HEK293 (cell line): ENCODE measurements around the gene SHISA6.

Experiments used
- CTCF ChIA-PET: fragments of 350-600 bp; formaldehyde crosslinking; extraction: SDS; loops from one replicate; lab custom pipeline; 2021; ENCODE audit warnings: antibody characterized with exemption; lab: Yijun Ruan, JAX
- POLR2A ChIA-PET: fragments of 300-600 bp; formaldehyde crosslinking; extraction: SDS; loops from one replicate; lab custom pipeline; 2020; ENCODE audit warnings: antibody characterized with exemption, inconsistent platforms; lab: Yijun Ruan, JAX
- H3K27ac ChIP-seq: fragments of 200-500 bp; sonication (Bioruptor generic); 2 replicates; pipeline ENCODE4 v1.5.1; 2014; ENCODE audit warnings: low read depth, low read length, control low read depth, inconsistent platforms; ENCODE audit errors: extremely low read depth
- H3K36me3 ChIP-seq, 2 experiments: fragments of 200-500 bp in 1 of 2; sonication (Bioruptor generic) in 1 of 2; 1 replicate in 1 of 2; 2 replicates in 1 of 2; pipeline ENCODE4 v1.5.1; 2014 to 2017; ENCODE audit warnings: inconsistent platforms in 2 of 2, low read length in 2 of 2; ENCODE audit not compliant: control insufficient read depth in 2 of 2, insufficient read depth in 1 of 2
- H3K4me1 ChIP-seq: fragments of 200-500 bp; sonication (Bioruptor generic); 2 replicates; pipeline ENCODE4 v1.5.1; 2014; ENCODE audit warnings: mild to moderate bottlenecking, low read length, inconsistent platforms; ENCODE audit not compliant: control insufficient read depth, insufficient read depth
- H3K4me3 ChIP-seq: 2 replicates; pipeline ENCODE4 v1.5.1; 2011; ENCODE audit warnings: low read depth, mild to moderate bottlenecking, control low read depth, low read length, moderate library complexity
- H3K9me3 ChIP-seq: fragments of 200-500 bp; sonication (Bioruptor generic); 2 replicates; pipeline ENCODE4 v1.5.1; 2014; ENCODE audit warnings: low read depth, low read length, inconsistent platforms; ENCODE audit not compliant: control insufficient read depth, insufficient read depth
- BCL11A ChIP-seq: fragments of 450-650 bp; formaldehyde crosslinking; IDR thresholded peaks from 2 replicates; pipeline ENCODE4 v1.5.1; 2016; ENCODE audit warnings: low read depth, missing biosample characterization, missing genetic modification characterization
- BCL11B ChIP-seq: fragments of 450-650 bp; formaldehyde crosslinking; IDR thresholded peaks from 2 replicates; pipeline ENCODE4 v1.5.1; 2016; ENCODE audit warnings: low read depth, missing biosample characterization, missing genetic modification characterization
- GLIS2 ChIP-seq: fragments of 450-650 bp; formaldehyde crosslinking; IDR thresholded peaks from 2 replicates; pipeline ENCODE4 v1.5.1; 2016; ENCODE audit warnings: missing biosample characterization, missing genetic modification characterization
- HOXD13 ChIP-seq: sonication (generic); formaldehyde crosslinking; IDR thresholded peaks from 2 replicates; pipeline ENCODE4 v1.8.0; 2022; ENCODE audit warnings: missing genetic modification reagents, borderline replicate concordance
- OVOL3 ChIP-seq: fragments of 450-650 bp; formaldehyde crosslinking; IDR thresholded peaks from 2 replicates; pipeline ENCODE4 v1.5.1; 2016; ENCODE audit warnings: missing biosample characterization, missing genetic modification characterization
- ZBTB48 ChIP-seq: fragments of 450-650 bp; formaldehyde crosslinking; IDR thresholded peaks from 2 replicates; pipeline ENCODE4 v1.5.1; 2016; ENCODE audit warnings: missing biosample characterization, missing genetic modification characterization
- ZNF10 ChIP-seq: fragments of 450-650 bp; formaldehyde crosslinking; IDR thresholded peaks from 2 replicates; pipeline ENCODE4 v1.5.1; 2017; ENCODE audit warnings: missing biosample characterization, missing genetic modification characterization
- ZNF169 ChIP-seq: fragments of 450-650 bp; formaldehyde crosslinking; IDR thresholded peaks from 2 replicates; pipeline ENCODE4 v1.5.1; 2016; ENCODE audit warnings: missing biosample characterization, missing genetic modification characterization
- ZNF202 ChIP-seq: fragments of 450-650 bp; formaldehyde crosslinking; IDR thresholded peaks from 2 replicates; pipeline ENCODE4 v1.5.1; 2016; ENCODE audit warnings: missing biosample characterization, missing genetic modification characterization, borderline replicate concordance
- ZNF211 ChIP-seq: fragments of 450-650 bp; formaldehyde crosslinking; IDR thresholded peaks from 2 replicates; pipeline ENCODE4 v1.5.1; 2016; ENCODE audit warnings: low read depth, missing biosample characterization, missing genetic modification characterization
- ZNF221 ChIP-seq: fragments of 450-650 bp; formaldehyde crosslinking; IDR thresholded peaks from 2 replicates; pipeline ENCODE4 v1.5.1; 2017; ENCODE audit warnings: missing biosample characterization, missing genetic modification characterization, borderline replicate concordance
- ZNF239 ChIP-seq: fragments of 450-650 bp; formaldehyde crosslinking; IDR thresholded peaks from 2 replicates; pipeline ENCODE4 v1.5.1; 2016; ENCODE audit warnings: missing biosample characterization, missing genetic modification characterization
- ZNF24 ChIP-seq: fragments of 450-650 bp; formaldehyde crosslinking; IDR thresholded peaks from 2 replicates; pipeline ENCODE4 v1.5.1; 2016; ENCODE audit warnings: missing biosample characterization, missing genetic modification characterization
- ZNF423 ChIP-seq: fragments of 450-650 bp; formaldehyde crosslinking; IDR thresholded peaks from 2 replicates; pipeline ENCODE4 v1.5.1; 2016; ENCODE audit warnings: missing biosample characterization, missing genetic modification characterization
- ZNF426 ChIP-seq: fragments of 450-650 bp; formaldehyde crosslinking; IDR thresholded peaks from 2 replicates; pipeline ENCODE4 v1.5.1; 2017; ENCODE audit warnings: missing biosample characterization, missing genetic modification characterization, mild to moderate bottlenecking, inconsistent platforms, moderate library complexity
- ZNF48 ChIP-seq: fragments of 450-650 bp; formaldehyde crosslinking; IDR thresholded peaks from 2 replicates; pipeline ENCODE4 v1.5.1; 2016; ENCODE audit warnings: missing biosample characterization, missing genetic modification characterization
- ZNF514 ChIP-seq: fragments of 450-650 bp; formaldehyde crosslinking; IDR thresholded peaks from 2 replicates; pipeline ENCODE4 v1.5.1; 2016; ENCODE audit warnings: missing biosample characterization, missing genetic modification characterization
- ZNF549 ChIP-seq: fragments of 450-650 bp; IDR thresholded peaks from 2 replicates; pipeline ENCODE4 v1.5.1; 2018; ENCODE audit warnings: missing biosample characterization, missing genetic modification characterization, mild to moderate bottlenecking, inconsistent platforms, moderate library complexity
- ZNF670 ChIP-seq: fragments of 450-650 bp; formaldehyde crosslinking; IDR thresholded peaks from 2 replicates; pipeline ENCODE4 v1.5.1; 2016; ENCODE audit warnings: missing biosample characterization, missing genetic modification characterization, low read depth
- ZNF792 ChIP-seq: fragments of 450-650 bp; formaldehyde crosslinking; IDR thresholded peaks from 2 replicates; pipeline ENCODE4 v1.5.1; 2016; ENCODE audit warnings: missing biosample characterization, missing genetic modification characterization
- TF ChIP-seq, protein P1 (sequence below): fragments of 450-650 bp; formaldehyde crosslinking; IDR thresholded peaks from 2 replicates; pipeline ENCODE4 v1.5.1; 2016; ENCODE audit warnings: missing biosample characterization, missing genetic modification characterization, borderline replicate concordance
- TF ChIP-seq, protein P2 (sequence below): fragments of 450-650 bp; formaldehyde crosslinking; IDR thresholded peaks from 2 replicates; pipeline ENCODE4 v1.5.1; 2016; ENCODE audit warnings: missing biosample characterization, missing genetic modification characterization
- TF ChIP-seq, protein P3 (sequence below): fragments of 450-650 bp; formaldehyde crosslinking; IDR thresholded peaks from 2 replicates; pipeline ENCODE4 v1.5.1; 2016; ENCODE audit warnings: missing biosample characterization, missing genetic modification characterization
- TF ChIP-seq, protein P4 (sequence below): fragments of 450-650 bp; formaldehyde crosslinking; IDR thresholded peaks from 2 replicates; pipeline ENCODE4 v1.5.1; 2016; ENCODE audit warnings: missing biosample characterization, missing genetic modification characterization

SHISA6 gene

DNA sequence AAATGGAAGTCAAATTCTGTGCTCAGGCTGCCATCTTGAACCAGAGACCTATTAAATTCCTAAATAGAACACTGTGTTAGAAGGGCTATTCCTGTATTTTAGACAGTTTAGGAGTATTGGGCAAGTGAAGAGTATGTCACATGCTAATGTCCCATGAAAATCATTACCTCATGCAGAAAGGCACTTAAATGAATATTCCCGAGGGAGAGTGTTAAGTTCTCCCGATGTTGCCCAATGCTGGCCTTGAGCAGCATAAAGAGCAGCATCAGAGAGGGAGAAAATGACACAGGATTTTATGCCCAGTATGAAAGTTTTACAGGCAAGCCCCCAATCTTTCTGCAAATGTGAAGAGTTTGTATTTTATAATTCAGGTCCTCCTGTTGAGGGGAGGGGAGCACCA, 28.2 kb upstream of the SHISA6 start:
- Histone ChIP-seq H3K36me3 (no peaks in the 10 kb centered on the region), H3K9me3 (no peaks in the 10 kb centered on the region)
- TF ChIP-seq ZNF670 (tag by site-specific recombination) (no peak), ZNF549 (tag by site-specific recombination) (no peak), ZNF211 (tag by site-specific recombination) (no peak), ZNF423 (tag by site-specific recombination) (no peak), ZNF169 (tag by site-specific recombination) (no peak), ZNF239 (tag by site-specific recombination) (no peak)
- TF ChIP-seq, protein P1, sequence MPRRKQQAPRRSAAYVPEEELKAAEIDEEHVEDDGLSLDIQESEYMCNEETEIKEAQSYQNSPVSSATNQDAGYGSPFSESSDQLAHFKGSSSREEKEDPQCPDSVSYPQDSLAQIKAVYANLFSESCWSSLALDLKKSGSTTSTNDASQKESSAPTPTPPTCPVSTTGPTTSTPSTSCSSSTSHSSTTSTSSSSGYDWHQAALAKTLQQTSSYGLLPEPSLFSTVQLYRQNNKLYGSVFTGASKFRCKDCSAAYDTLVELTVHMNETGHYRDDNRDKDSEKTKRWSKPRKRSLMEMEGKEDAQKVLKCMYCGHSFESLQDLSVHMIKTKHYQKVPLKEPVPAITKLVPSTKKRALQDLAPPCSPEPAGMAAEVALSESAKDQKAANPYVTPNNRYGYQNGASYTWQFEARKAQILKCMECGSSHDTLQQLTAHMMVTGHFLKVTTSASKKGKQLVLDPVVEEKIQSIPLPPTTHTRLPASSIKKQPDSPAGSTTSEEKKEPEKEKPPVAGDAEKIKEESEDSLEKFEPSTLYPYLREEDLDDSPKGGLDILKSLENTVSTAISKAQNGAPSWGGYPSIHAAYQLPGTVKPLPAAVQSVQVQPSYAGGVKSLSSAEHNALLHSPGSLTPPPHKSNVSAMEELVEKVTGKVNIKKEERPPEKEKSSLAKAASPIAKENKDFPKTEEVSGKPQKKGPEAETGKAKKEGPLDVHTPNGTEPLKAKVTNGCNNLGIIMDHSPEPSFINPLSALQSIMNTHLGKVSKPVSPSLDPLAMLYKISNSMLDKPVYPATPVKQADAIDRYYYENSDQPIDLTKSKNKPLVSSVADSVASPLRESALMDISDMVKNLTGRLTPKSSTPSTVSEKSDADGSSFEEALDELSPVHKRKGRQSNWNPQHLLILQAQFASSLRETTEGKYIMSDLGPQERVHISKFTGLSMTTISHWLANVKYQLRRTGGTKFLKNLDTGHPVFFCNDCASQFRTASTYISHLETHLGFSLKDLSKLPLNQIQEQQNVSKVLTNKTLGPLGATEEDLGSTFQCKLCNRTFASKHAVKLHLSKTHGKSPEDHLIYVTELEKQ (tag by site-specific recombination) = no peak
- TF ChIP-seq, all 188 proteins: peak for 0
- H3K27ac ChIP-seq = no peak overlapping the region
- ChIA-PET POLR2A (no interaction called here), CTCF (no interaction called here)
- no peaks in the 10 kb centered on the region for H3K4me1 ChIP-seq
- H3K4me3 ChIP-seq = no peak overlapping the region

DNA sequence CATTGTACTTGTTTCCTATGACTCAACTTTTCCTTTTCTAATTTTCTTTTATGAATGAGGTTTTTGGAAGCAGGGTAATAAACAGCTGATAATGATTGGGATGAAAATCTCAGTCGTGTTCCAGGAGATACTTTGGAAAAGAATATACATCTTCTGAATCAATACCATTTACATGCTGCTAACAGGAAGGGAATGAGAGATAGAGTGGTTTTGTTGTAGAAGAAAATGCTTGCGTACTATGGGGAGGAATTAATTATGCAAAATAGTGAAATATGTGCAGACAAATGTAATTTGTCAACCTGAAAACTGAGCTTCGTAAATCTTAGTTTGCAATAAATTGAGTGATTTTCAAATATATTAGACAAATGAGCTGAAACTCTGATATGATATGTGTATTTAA, 24.0 kb upstream of the SHISA6 start:
- CTCF ChIA-PET = interaction anchor here (0.7 kb wide), 1 partner anchor 325 kb away, joined by 3 read pairs; no protein-coding TSS in a partner anchor
- Histone ChIP-seq H3K9me3 (no peaks in the 10 kb centered on the region), H3K36me3 (no peaks in the 10 kb centered on the region), H3K4me1 (no peaks in the 10 kb centered on the region), H3K4me3 (no peak overlapping the region), H3K27ac (no peak overlapping the region)
- TF ChIP-seq, protein P2, sequence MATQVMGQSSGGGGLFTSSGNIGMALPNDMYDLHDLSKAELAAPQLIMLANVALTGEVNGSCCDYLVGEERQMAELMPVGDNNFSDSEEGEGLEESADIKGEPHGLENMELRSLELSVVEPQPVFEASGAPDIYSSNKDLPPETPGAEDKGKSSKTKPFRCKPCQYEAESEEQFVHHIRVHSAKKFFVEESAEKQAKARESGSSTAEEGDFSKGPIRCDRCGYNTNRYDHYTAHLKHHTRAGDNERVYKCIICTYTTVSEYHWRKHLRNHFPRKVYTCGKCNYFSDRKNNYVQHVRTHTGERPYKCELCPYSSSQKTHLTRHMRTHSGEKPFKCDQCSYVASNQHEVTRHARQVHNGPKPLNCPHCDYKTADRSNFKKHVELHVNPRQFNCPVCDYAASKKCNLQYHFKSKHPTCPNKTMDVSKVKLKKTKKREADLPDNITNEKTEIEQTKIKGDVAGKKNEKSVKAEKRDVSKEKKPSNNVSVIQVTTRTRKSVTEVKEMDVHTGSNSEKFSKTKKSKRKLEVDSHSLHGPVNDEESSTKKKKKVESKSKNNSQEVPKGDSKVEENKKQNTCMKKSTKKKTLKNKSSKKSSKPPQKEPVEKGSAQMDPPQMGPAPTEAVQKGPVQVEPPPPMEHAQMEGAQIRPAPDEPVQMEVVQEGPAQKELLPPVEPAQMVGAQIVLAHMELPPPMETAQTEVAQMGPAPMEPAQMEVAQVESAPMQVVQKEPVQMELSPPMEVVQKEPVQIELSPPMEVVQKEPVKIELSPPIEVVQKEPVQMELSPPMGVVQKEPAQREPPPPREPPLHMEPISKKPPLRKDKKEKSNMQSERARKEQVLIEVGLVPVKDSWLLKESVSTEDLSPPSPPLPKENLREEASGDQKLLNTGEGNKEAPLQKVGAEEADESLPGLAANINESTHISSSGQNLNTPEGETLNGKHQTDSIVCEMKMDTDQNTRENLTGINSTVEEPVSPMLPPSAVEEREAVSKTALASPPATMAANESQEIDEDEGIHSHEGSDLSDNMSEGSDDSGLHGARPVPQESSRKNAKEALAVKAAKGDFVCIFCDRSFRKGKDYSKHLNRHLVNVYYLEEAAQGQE (tag by site-specific recombination) = no peak
- TF ChIP-seq ZBTB48 = no peak
- no peak for TF ChIP-seq GLIS2 (tag by site-specific recombination)
- TF ChIP-seq, protein P3, sequence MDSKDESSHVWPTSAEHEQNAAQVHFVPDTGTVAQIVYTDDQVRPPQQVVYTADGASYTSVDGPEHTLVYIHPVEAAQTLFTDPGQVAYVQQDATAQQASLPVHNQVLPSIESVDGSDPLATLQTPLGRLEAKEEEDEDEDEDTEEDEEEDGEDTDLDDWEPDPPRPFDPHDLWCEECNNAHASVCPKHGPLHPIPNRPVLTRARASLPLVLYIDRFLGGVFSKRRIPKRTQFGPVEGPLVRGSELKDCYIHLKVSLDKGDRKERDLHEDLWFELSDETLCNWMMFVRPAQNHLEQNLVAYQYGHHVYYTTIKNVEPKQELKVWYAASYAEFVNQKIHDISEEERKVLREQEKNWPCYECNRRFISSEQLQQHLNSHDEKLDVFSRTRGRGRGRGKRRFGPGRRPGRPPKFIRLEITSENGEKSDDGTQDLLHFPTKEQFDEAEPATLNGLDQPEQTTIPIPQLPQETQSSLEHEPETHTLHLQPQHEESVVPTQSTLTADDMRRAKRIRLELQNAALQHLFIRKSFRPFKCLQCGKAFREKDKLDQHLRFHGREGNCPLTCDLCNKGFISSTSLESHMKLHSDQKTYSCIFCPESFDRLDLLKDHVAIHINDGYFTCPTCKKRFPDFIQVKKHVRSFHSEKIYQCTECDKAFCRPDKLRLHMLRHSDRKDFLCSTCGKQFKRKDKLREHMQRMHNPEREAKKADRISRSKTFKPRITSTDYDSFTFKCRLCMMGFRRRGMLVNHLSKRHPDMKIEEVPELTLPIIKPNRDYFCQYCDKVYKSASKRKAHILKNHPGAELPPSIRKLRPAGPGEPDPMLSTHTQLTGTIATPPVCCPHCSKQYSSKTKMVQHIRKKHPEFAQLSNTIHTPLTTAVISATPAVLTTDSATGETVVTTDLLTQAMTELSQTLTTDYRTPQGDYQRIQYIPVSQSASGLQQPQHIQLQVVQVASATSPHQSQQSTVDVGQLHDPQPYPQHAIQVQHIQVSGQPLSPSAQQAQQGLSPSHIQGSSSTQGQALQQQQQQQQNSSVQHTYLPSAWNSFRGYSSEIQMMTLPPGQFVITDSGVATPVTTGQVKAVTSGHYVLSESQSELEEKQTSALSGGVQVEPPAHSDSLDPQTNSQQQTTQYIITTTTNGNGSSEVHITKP (tag by site-specific recombination) = no peak
- TF ChIP-seq BCL11B (tag by site-specific recombination) = no peak
- TF ChIP-seq ZNF792 (tag by site-specific recombination) = no peak
- TF ChIP-seq, protein P4, sequence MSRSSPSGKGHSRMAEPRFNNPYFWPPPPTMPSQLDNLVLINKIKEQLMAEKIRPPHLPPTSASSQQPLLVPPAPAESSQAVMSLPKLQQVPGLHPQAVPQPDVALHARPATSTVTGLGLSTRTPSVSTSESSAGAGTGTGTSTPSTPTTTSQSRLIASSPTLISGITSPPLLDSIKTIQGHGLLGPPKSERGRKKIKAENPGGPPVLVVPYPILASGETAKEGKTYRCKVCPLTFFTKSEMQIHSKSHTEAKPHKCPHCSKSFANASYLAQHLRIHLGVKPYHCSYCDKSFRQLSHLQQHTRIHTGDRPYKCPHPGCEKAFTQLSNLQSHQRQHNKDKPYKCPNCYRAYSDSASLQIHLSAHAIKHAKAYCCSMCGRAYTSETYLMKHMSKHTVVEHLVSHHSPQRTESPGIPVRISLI (tag by site-specific recombination) = no peak
- TF ChIP-seq ZNF10 (tag by site-specific recombination) = no peak
- no peak for TF ChIP-seq ZNF24 (tag by site-specific recombination)
- TF ChIP-seq BCL11A (tag by site-specific recombination) = no peak
- no peak for TF ChIP-seq ZNF48 (tag by site-specific recombination)
- no peak for TF ChIP-seq OVOL3
- no peak for TF ChIP-seq ZNF426 (tag by site-specific recombination)
- TF ChIP-seq ZNF514 (tag by site-specific recombination) = no peak
- no peak for TF ChIP-seq ZNF221 (tag by site-specific recombination)
- TF ChIP-seq HOXD13 (CRISPR knock-in tag) = no peak
- no peak for TF ChIP-seq ZNF202 (tag by site-specific recombination)
- POLR2A ChIA-PET = no interaction called here
